ENCODE results near the gene ZC3H12D.
"Not testable (repeated sequence)": the region's sequence is repeated elsewhere in the genome, so short reads cannot be mapped to it uniquely, and the experiment has no call there.

The ZC3H12D gene

DNA sequence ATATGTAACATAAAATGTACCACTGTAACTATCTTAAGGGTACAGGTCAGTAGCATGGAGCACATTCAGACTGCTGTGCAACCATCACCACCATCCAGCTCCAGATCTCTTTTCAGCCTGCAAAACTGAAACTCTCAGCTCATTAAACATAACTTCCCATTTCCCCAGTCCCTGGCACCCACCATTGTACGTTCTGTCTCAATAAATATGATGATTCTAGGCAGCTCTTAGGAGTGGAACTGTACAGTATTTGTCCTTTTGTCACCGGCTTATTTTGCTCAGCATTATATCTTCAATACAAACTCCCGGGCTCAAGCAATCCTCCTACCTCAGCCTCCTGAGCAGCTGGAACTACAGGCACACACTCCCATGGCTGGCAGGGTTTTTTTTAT, 1.5 kb downstream of the ZC3H12D start:
- no peak for DNase-seq

DNA sequence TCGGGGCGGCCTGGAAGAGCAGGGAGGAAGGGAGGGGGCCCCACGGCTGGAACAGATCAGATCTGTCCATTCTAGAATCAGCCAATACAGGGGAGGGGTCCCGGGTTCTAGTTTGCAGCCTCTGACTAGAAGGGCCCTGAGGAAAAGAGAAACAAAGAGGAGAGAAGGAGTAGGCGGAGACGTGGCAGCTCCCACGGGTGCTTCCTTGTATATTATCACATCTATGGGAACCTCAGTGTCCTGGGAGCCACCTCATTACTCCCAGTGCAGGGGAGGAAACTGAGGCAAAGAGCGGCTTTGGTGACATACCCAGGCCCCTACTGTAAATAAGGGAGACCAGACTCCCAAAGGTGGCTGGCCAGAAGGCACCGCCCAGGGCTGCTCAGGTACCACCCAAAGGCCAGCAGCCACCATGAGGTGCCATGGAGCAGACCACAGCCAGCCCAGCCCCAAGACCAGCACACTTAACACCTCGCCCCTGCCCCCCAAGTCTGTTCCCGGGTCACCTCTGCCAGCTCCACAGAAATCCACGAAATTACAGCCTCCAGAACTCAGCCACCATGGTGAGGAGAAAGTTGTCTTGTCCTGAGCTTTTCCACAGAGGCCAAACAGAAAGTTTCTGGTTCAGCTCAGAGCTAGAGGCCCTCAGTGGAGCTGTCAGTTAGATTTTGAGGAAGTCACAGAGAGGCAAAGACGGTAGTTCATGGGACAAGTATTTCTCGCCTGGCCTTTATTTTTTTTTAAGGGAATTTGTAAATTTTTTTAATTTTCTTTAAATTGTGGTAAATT, 2.1 kb downstream of the ZC3H12D start:
- no peak for DNase-seq

DNA sequence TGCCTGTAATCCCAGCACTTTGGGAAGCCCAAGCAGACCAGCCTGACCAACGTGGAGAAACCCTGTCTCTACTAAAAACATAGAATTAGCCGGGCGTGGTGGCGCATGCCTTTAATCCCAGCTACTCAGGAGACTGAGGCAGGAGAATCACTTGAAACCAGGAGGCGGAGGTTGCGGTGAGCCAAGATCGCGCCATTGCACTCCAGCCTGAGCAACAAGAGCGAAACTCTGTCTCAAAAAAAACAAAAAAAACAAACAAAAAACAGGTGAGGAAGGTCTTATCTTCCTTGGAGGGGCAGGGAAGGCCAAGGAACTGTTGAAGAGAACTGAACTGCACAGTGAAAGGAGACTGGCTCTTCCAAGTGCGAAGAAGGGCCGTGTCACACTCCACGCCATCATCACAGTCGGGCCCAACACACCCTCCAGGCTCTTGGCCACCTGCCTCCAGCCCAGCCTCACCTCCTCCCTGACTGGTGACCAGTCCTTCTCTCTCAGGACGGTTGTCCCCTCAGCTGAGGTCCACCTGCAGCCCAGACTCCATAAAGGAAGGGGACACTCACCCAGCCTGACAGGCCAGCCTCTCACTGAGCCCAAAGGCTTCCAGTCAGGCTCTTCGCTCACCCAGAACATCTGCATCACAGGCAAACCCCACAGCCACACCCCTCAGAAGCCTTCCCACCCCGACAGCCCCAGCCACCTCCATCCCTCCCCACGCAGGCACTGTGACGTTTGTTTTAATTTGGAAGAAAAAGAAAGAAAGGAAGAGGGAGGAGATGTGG, 4.1 kb downstream of the ZC3H12D start:
- DNase-seq = no peak

DNA sequence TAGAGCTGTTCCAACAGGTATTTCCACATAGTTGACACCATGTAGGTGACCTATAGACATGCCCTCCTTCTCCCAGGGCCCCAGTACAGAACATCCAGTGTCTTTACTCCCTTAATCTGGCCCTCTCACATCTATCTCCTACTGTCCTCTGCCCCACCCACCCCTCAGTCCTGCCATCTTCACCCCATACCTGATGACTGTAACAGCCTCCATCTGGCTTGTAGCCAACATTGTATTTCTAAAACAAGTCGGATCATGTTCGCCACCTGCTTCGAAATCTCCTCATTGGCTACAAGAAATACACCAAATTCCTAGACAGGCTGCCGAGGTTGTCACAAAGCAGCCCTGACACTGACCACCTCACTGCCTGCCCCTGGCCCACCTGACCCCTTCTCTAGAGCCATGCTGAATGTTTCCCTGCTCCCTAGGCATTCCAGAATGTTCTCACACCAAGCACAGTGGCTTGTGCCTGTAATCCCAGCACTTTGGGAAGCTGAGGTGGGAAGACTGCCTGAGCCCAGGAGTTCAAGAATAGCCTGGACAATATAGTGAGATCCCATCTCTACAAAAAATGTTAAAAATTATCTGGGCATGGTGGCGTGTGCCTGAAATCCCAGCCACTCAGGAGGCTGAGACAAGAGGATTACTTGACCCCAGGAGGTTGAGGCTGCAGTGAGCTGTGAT, 6.0 kb downstream of the ZC3H12D start:
- no peak for DNase-seq

DNA sequence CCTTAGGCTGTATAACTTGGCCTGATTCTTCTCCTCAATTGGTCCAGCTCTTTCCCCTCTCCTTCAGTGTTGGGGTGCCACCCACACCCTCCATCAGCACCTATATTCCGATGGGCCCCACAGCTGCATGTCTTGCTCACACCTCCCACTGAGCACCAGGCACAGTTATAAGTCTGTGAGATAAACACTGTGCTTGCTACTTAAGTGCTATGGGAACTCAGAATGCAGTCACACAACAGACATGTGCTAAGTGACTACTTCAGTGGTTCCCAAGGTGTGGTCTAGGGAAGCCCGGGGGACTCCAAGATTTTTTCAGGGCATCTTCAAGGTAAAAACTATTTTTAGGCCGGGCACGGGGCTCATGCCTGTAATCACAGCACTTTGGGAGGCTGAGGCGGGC, 7.3 kb downstream of the ZC3H12D start:
- no peak for DNase-seq

DNA sequence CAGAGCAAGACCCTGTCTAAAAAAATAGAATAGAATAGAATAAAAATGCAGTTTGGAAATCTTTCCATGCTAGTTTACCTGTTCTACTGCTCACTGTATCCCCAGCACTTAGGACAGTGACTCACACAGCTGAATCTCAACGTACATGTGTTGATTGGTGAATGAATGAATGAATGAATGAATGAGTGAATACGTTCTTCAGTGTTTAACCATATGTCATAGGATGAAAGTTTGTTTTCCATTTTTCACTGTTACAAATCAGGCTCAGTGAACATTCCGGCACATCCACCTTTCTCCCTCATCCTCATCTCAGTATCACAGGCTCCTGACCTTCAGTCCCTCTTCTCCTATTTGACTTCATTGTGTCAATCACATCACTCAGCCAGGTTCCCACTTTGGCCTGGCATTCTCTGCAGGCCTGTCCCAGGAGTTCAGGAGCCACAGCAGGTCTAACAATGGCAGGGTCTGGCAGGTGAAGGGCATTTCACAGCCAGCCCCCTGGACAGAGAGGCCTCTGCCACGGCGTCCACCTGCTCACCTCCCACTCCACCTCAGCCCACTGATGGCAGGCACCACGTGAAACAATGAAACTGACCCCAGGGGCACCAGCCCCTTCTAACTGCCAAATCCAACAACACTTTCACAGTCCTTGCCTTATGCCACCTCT, 7.9 kb downstream of the ZC3H12D start:
- DNase-seq = no peak

DNA sequence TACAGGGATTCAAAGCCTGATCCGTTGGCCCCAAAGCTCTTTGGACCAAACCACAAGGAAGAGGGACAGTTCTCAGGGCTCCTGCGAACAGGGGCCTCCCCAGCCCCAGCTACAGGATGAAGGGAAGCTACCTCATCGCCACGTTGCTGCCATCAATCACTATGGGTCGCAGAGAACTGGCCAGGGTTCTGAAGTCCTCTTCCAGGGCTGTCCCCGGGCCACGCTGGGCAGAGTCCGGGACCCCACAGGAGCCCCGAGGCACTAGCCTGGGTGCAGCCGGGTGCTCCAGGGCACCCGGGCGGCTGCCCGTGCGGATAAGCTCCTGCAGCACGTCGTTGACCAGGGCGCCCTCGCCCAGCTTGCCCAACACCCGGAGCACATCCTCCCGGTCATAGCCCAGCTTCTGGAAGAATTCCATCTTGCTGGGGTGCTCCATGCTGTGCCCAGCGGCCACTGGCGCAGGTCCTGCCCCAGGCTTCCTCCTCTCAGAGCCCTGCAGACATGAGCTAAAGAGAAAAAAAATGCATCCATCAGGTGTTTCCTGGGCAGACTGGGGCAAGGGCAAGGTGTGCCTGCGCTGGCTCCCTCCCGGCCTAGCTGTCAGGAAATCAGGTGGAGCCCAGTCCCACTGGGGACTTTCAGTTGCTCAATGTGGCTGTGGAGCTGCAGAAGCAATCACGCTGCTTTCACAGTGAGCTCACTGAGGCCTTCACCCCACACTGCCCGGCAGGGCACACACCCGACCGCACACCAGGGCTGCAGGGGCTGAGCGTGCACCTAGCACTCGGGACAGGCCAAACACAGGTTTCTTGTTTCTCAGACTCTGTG, 10.5 kb downstream of the ZC3H12D start:
- no peak for DNase-seq

DNA sequence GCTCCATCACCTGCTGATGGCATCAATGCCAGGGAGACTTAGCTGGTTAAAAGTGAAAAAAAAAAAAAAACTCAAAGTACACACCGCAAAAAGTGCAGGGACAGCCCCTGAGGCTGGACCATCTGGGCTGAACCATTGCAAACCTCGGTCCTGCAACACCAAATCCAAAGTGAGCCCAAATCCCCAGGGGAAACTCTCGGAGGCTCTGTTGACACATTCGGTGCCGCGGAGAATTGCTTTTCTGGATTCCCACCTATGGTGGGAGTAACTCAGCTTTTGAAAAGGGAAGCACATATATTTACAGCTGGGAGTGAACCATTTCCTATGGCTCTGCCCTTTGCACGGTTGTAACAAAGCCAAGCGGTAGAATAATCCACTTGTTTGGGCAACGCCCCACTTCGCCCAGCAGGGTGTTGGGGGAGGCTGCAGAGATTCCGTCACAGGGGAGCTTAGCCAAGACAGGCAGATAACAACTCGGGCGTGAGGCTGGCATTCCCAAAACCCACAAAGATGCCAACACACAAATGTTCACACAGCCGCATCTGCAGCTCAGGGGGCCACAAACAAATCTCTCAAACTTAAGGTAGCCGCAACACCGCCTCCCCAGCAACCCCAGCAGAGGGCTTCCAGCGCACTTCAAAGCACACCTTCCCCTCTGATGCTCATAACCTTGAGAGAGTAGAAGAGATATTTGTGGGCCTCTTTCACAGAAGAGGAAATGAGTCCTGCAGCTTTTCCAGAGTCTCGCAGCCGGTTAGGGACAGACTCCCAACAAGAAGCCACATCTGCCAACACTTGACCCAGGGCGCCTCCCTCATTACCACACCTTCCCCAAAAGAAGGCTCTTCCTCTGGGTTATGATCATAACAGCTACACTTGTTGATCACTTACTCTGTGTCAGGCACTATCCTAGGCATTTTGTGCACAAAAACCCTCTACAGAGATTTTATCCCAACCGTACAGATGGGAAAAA, 11.4 kb downstream of the ZC3H12D start:
- no peak for DNase-seq

DNA sequence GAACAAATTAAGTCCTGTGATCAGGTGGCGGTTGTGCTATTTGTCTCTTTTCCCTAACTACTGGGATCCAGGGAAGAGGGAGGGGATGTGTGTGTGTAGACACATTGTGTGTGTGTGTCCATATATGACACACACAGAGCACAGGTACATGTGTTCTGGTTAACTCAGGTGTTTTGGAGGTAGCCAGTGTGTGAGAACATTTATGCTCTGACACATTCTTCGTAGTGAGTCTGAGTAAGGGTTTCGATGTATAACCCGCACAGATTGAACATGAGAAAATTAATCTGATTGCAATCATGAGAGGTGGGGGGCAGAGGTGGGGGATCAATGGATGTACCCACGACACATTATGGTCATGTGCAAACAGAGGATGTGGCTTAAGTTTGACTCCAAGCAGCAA, 12.6 kb downstream of the ZC3H12D start:
- no peak for DNase-seq

DNA sequence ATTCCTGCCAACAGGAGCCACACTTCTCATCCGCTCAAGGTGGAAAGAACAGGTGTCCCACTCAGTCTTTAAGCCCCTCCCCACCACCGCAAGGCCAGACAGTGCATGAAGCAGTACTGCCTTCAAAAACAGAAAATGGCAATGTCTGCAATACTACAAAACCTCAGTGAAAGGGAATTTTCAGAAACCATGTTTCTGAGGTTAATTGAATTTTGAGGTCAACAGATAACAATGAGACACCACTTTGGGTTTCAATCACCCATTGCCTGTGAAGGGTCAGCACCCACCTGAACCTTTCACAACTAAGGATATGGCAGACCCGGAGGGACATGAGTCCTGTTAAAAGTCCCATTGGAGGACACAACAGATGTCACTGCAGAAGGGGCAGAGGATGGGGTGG, 13.0 kb downstream of the ZC3H12D start:
- DNase-seq = no peak

DNA sequence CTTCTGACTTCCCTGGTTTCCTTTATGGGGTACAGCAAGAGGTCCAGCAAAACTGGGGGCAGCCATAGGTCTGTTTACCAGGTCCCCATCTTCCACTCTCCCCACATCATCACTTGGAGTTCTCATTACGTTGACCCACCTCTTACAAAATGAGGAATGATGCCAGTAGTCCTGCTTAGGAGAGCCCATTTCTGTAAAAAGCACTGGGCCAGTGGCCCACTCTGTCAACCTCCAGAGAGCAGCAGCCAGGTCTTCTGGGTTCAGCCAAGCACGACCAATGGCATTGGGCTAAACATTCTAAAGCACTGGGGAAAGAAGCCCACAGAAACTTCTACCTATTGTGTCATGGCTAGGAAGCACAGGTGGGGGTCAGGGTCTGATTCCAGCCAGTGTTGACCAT, 13.9 kb downstream of the ZC3H12D start:
- DNase-seq = no peak

DNA sequence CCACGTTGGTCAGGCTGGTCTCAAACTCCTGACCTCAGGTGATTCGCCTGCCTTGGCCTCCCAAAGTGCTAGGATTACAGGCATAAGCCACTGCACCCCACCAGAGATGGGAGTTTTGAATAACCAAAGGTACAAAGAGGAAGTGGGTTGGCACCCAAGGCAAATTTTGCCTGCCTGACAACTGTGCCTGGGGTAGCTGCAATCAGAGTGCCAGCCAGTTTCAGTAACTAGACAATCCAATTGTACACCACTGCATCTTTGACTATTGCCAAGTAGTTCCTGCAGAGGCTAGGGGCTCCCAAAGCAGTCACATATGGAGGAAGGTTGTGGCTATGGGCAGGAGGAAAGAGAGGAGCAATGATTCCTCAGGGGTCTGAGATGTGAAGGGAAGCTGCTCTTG, 16.6 kb downstream of the ZC3H12D start:
- DNase-seq = no peak

DNA sequence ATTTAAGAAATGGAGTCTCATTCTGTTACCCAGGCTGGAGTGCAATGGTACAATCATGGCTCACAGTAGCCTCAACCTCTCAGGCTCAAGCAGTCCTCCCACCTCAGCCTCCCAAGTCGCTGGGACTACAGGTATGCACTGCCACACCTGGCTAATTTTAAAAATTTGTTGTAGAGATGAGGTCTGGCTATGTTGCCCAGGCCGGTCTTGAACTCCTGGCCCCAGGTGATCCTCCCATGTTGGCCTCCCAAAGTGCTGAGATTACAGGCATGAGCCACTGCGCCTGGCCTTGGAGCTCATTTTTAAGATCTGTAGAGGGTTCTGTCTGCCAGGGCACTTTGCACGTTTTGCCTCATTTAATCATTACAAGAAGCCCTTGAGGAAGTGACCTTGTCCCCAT, 17.5 kb downstream of the ZC3H12D start:
- DNase-seq = no peak

DNA sequence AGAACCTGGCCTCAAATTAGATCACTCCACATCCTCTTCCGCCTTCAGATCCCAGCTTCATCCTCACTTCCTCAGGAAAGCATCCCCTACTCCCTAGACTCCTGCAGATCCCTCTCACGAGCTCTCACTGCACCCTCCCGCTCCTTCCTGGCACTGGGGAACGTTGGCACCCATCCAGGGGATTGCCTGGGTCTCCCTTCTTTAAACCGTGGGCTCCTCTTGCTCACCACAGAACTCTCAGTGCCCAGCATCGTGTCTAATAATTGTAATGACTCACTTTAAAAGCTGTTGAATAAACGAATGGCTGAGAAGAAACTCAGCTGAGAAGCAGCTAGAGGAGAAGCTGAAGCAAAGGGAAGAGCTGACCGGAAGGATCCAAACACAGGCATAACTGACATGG, 20.4 kb downstream of the ZC3H12D start:
- DNase-seq = no peak

DNA sequence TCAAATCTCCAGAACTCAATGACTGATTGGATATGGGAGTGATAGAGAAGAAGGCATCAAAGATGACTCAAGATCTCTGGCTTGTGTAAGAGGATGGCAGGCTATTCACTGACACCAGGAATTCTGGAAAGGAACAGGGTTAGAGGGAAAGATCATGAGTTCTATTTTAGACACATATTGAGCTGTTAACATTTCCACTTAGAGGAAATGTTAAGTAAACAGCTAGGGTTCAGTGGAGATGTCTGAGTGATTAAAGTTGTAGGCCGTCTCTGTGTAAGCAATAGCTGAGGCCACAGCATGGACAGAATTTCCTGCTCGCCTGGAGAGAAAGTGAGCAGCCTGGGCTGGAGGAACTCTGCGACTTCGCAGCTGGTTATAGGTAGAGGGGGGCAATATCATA, 21.0 kb downstream of the ZC3H12D start:
- no peak for DNase-seq

DNA sequence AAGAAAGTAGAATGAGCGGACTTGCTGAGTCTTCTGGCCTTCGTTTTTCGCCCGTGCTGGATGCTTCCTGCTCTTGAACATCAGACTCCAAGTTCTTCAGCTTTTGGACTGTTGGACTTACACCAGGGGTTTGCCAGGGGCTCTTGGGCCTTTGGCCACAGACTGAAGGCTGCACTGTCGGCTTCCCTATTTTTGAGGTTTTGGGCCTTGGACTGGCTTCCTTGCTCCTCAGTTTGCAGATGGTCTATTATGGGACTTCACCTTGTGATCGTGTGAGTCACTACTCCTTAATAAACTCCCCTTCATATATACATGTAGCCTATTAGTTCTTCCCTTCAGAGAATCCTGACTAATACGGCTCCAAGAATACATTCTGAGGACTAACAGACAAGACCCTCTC, 22.1 kb downstream of the ZC3H12D start:
- DNase-seq = not testable (repeated sequence)

DNA sequence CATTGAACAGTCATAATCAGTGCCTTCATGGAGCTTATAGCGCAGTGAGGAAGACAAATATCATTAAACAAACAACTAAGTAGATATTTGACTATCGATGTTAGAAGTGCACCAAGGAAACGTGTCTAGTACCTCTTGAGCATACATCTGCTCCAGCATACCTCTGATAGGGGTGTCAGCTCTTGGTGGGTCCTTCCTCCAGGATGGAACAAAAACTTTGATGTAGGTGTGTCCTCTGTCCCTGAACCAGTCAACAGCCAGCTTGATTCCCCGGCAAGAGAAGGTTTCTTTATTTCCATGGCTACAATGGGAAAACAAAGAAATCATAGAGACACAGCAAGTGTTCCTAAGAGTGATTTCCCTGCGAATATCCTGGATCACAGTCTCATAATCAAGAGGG, 23.1 kb downstream of the ZC3H12D start:
- DNase-seq = no peak

DNA sequence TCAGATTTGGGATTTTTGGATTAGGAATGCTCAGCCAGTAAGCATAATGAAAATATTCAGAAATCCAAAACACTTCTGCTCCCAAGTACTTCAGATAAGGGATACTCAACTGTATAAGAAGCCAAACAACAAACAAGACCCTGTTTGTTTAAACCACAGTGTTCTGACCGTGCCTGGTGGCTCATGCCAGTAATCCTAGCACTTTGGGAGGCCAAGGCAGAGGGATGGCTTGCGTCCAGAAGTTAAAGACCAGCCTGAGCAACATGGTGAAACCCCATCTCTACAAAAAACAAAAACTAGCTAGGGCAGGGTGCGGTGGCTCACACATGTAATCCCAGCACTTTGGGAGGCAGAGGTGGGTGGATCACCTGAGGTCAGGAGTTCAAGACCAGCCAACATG, 24.6 kb downstream of the ZC3H12D start:
- DNase-seq = not testable (repeated sequence)

DNA sequence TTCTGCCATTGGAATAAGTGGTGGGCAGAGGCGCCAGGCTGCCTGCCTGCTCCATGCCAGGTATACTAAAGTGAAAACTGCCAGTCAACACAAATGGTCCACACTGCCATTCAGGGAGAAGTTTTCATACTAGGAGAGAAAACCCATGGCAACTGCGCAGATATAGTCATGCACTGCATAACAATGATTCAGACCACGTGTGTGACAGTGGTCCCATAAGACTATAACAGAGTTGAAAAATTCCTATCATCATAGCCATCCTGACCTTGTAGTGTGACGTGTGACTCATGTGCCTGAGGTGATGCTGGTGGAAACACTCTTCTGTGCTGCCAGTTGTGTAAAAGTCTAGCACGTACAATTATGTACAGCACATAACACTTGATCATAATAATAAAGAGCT, 25.1 kb downstream of the ZC3H12D start:
- no peak for DNase-seq

DNA sequence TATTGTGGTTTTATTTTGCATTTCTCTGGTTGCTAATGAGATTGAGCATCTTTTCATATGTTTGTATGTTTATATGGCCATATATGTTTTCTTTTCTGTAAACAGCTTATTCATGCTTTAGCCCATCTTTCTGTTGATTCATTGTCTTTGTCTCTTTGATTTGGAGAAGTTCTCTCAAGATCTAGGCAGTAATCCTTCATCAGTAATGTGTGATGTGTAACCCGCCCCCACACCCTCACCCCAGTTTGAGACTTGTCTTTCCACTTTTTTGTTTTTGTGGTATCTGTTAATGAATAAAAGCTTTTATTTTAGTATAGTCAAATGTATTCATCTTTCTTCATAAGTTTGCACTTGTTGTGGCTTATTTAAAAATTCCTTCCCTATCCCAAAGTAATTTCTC, 26.0 kb downstream of the ZC3H12D start:
- no peak for DNase-seq

DNA sequence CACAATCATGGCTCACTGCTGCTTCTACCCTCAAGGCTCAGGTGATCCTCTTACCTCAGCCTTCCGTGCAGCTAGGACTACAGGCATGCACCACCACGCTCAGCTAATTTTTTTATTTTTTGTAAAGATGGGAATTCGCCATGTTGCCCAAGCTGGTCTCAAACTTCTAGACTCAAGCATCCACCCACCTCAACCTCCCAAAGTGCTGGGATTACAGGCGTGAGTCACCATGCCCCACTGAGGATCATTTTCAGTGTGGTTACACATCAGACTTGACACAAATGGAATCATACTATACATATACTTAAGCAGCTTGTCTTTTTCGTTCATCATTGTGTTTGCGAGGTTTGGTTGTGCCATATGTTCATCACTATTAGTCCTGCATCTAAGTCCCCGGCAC, 26.6 kb downstream of the ZC3H12D start:
- no peak for DNase-seq
